ENCODE results near the gene NDUFS6. TPM values are rescaled to one million over a fixed set of nuclear protein-coding genes. Genes with fewer than 3 reads are reported as not detected.

The NDUFS6 gene
- total RNA-seq, 1 experiment from 2014 or later: 72.8 TPM

- CTCF ChIA-PET: no interaction called here
- Histone ChIP-seq H3K4me3 (ENCODE audit: low read depth, low read length, poor library complexity, severe bottlenecking) (no peak overlapping the region), H3K27me3 (replicated peaks; ENCODE audit: insufficient read depth, low read depth, low read length, poor library complexity) (no peaks in the 10 kb centered on the region), H3K4me1 (ENCODE audit: insufficient read depth, low read length, poor library complexity, severe bottlenecking) (peaks cover 42% of the 10 kb centered on the region), H3K27ac (ENCODE audit: low read depth, low read length, poor library complexity, severe bottlenecking) (peak overlapping the region; percentile 51), H3K9me3 (ENCODE audit: low read depth, low read length, poor library complexity, severe bottlenecking) (no peaks in the 10 kb centered on the region), H3K36me3 (ENCODE audit: insufficient read depth, low read length, poor library complexity, severe bottlenecking) (peaks cover 22% of the 10 kb centered on the region)
- POLR2A ChIA-PET (ENCODE audit: low non-redundant PET): no interaction called here
- intact Hi-C loops (cut with micrococcal nuclease; ENCODE audit: unreplicated experiment): no loop called here
- TF ChIP-seq CTCF (conservative IDR thresholded peaks at IDR 0.05; ENCODE audit: low read depth, low read length) (no peak), EZH2 (IDR thresholded peaks at IDR 0.05; ENCODE audit: borderline replicate concordance, low read depth, low read length, poor library complexity, severe bottlenecking) (no peak)
- no TSS peak for BruUV-seq (replicated peaks)
- peak; percentile 55 for DNase-seq (ENCODE audit: low spot score)
Measured at GRCh38 chr5:1793966-1794900, 7.0 kb upstream of the NDUFS6 start.

- no TSS peak for BruUV-seq (replicated peaks)
- CTCF ChIA-PET: no interaction called here
- peaks cover 36% of the 10 kb centered on the region for H3K4me1 ChIP-seq (ENCODE audit: insufficient read depth, low read length, poor library complexity, severe bottlenecking)
- H3K4me3 ChIP-seq (ENCODE audit: low read depth, low read length, poor library complexity, severe bottlenecking): no peak overlapping the region
- H3K27me3 ChIP-seq (replicated peaks; ENCODE audit: insufficient read depth, low read depth, low read length, poor library complexity): no peaks in the 10 kb centered on the region
- TF ChIP-seq EZH2 (IDR thresholded peaks at IDR 0.05; ENCODE audit: borderline replicate concordance, low read depth, low read length, poor library complexity, severe bottlenecking) (no peak), CTCF (conservative IDR thresholded peaks at IDR 0.05; ENCODE audit: low read depth, low read length) (no peak)
- intact Hi-C loops (cut with micrococcal nuclease; ENCODE audit: unreplicated experiment): no loop called here
- H3K36me3 ChIP-seq (ENCODE audit: insufficient read depth, low read length, poor library complexity, severe bottlenecking): peaks cover 22% of the 10 kb centered on the region
- POLR2A ChIA-PET (ENCODE audit: low non-redundant PET): no interaction called here
- peak overlapping the region; percentile 51 for H3K27ac ChIP-seq (ENCODE audit: low read depth, low read length, poor library complexity, severe bottlenecking)
- no peak for DNase-seq (ENCODE audit: low spot score)
- no peaks in the 10 kb centered on the region for H3K9me3 ChIP-seq (ENCODE audit: low read depth, low read length, poor library complexity, severe bottlenecking)
Measured at GRCh38 chr5:1794901-1795290, 6.3 kb upstream of the NDUFS6 start.

- ChIA-PET CTCF (no interaction called here), POLR2A (ENCODE audit: low non-redundant PET) (no interaction called here)
- no peak overlapping the region for H3K4me3 ChIP-seq (ENCODE audit: low read depth, low read length, poor library complexity, severe bottlenecking)
- H3K27ac ChIP-seq (ENCODE audit: low read depth, low read length, poor library complexity, severe bottlenecking): peak overlapping the region; percentile 51
- peaks cover 30% of the 10 kb centered on the region for H3K4me1 ChIP-seq (ENCODE audit: insufficient read depth, low read length, poor library complexity, severe bottlenecking)
- intact Hi-C loops (cut with micrococcal nuclease; ENCODE audit: unreplicated experiment): no loop called here
- H3K27me3 ChIP-seq (replicated peaks; ENCODE audit: insufficient read depth, low read depth, low read length, poor library complexity): no peaks in the 10 kb centered on the region
- H3K36me3 ChIP-seq (ENCODE audit: insufficient read depth, low read length, poor library complexity, severe bottlenecking): peaks cover 22% of the 10 kb centered on the region
- no peak for DNase-seq (ENCODE audit: low spot score)
- BruUV-seq (replicated peaks): no TSS peak
- no peaks in the 10 kb centered on the region for H3K9me3 ChIP-seq (ENCODE audit: low read depth, low read length, poor library complexity, severe bottlenecking)
- no peak for TF ChIP-seq EZH2 (IDR thresholded peaks at IDR 0.05; ENCODE audit: borderline replicate concordance, low read depth, low read length, poor library complexity, severe bottlenecking)
- TF ChIP-seq CTCF (conservative IDR thresholded peaks at IDR 0.05; ENCODE audit: low read depth, low read length): no peak
Measured at GRCh38 chr5:1795506-1795905, 5.7 kb upstream of the NDUFS6 start.
